Measurements from ENCODE around the gene AKT3.
A peak's percentile ranks its signal among the peaks of the same experiment; 100 is the strongest.
"Not testable (repeated sequence)": the region's sequence is repeated elsewhere in the genome, so short reads cannot be mapped to it uniquely, and the experiment has no call there.

Gene AKT3

DNA sequence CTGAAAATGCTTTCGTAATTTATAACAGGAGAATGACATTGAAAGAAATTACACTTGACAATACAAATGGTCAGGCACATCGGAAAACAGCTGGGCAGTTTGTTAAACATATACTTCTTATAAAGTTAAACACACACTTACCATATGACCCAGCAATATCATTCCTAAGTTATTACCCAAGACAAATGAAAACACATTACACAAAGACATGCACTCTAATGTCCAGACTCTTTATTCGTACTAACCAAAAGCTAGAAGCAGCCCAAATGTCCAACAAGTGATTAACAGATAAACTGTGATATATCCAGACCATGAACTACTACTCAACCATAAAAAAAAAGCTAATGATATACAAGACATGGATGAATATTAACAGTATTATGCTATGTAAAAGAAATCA is 8.5 kb downstream of the AKT3 start:
- DNase-seq (ENCODE audit: low spot score), result no peak

GRCh38 chr1:243837907-243838535 is 12.0 kb downstream of the AKT3 start:
- DNase-seq (ENCODE audit: low spot score), result no peak

GRCh38 chr1:243834130-243834529 is 15.9 kb downstream of the AKT3 start:
- DNase-seq (ENCODE audit: low spot score), result no peak

DNA sequence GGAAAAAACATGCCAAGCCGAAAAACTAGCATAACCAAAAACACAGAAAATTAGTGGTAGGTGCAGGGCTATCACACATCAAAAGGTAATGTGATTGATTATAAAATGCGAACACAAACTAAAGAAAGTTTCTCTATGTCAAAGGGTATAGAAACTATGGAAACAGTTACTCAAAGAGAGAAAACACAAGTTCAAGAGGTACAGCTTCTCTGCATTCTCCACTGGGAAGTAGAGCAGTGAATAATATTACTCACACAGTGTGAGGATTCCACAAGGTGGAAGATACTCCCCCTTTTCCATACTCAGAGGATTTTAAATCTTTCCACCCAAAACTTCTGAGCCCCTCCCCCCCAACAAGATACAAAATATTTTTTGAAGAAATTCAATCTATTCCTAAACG is 18.6 kb downstream of the AKT3 start:
- DNase-seq (ENCODE audit: low spot score), result no peak

- no peak for DNase-seq (ENCODE audit: low spot score)
Measured at GRCh38 chr1:243827206-243827605, 22.8 kb downstream of the AKT3 start.

DNA sequence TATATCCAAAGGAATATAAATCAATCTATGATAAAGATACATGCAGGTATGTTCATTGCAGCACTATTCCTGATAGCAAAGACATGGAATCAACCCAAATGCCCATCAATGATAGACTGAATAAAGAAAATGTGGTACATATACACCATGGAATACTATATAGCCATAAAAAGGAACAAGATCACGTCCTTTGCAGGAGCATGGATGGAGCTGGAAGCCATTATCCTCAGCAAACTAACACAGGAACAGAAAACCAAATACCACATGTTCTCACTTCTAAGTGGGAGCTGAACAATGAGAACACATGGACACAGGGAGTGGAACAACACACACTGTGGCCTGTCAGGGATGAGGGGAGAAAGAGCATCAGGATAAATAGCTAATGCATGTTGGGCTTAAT is 25.1 kb downstream of the AKT3 start:
- not testable (repeated sequence) for DNase-seq (ENCODE audit: low spot score)

GRCh38 chr1:243821177-243821680 is 28.8 kb downstream of the AKT3 start:
- no peak for DNase-seq (ENCODE audit: low spot score)

GRCh38 chr1:243819438-243819839 is 30.6 kb downstream of the AKT3 start:
- peak; percentile 20 for DNase-seq (ENCODE audit: low spot score)

DNA sequence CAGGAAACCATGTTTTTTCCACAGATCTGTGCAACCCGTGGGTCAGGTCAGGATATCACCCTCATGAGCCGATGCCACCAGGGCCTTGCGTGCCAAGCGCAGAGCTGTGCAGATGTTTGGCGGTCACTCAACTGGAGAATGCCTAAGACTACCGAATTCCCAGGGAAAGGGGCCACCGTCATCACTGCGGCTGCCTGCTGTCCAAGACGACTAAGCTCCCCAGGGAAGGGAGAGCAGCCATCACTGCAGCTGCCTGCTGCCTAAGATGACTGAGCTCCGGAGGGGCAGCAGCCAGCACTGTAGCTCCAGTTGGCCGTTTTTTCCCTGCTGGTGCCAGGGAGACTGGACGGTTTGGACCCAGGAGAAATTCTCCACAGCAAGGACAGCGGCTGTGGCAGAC is 31.1 kb downstream of the AKT3 start:
- no peak for DNase-seq (ENCODE audit: low spot score)

GRCh38 chr1:243814718-243815117 is 35.3 kb downstream of the AKT3 start:
- DNase-seq (ENCODE audit: low spot score), result no peak

- DNase-seq (ENCODE audit: low spot score), result not testable (repeated sequence)
Measured at GRCh38 chr1:243807346-243807745, 42.7 kb downstream of the AKT3 start.

DNA sequence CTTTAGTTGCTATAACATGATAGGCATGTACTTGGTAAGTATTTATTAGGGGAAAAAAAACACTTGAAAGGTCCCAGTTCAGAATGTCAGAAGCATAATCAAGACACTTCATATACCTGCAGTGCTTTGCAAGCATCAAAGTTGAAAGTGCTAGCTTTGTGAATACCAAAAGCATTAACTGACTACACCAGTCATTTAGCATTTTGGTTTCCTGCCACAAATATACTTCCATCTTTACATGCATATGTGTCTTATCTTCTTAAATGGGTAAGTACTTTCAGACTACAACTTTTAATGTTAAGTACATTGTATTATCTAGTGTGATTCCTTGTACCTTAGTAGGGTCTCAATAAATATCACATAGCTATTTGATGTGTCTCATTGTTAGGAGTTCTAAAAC is 43.7 kb downstream of the AKT3 start:
- no peak for DNase-seq (ENCODE audit: low spot score)

DNA sequence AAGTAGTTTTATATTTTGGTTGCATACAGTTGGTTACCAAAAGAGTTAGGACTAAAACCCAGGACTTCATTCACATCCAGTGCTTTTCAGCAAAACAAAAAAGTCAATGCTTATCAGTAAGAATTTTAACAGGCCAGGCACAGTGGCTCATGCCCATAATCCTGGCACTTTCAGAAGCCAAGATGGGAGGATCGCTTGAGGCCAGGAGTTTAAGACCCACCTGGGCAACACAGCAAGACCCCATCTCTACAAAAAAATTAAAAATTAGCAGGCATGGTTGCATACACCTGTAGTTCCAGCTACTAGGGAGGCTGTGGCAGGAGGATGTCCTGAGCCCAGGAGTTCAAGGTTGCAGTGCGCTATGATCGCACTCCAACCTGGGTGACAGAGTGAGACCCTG is 47.3 kb downstream of the AKT3 start:
- no peak for DNase-seq (ENCODE audit: low spot score)

- DNase-seq (ENCODE audit: low spot score), result no peak
Measured at GRCh38 chr1:243801378-243801777, 48.7 kb downstream of the AKT3 start.

DNA sequence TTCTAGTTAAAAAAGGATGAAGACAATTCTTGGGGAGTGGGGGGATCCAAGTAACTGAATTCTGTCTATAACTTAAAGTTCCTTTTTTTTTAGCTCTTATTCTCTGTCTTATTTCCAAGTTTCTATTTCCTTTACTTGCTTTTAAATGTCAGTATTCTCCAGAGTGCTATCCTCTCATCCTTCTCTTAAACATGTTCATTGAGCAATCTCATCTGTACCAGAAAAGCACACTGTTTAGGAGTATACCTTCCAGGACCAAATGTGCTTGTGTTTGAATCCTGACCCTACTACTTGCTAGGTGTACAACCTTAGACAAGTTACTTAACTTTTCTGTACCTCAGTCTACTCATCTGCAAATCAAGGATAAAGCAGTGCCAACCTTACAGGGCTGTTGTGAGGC is 50.1 kb downstream of the AKT3 start:
- no peak for DNase-seq (ENCODE audit: low spot score)

DNA sequence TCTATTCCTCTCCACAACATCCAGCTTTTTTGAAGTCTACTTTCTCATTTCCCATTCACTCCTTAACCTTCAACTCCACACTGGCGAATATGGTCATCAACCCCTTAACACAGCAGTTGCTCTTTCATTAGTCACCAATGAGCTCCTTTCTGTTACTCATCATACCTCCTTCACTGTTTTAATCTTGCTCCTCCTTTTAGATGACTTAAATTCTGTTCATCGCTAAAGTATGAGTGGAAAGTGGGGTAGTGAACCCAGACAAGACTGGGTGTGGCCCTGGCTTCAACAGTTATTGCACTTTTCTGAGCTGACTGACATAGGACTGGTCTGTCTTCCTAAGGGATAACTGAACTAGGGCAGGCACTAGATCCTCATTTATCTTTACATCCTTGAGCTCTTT is 51.3 kb downstream of the AKT3 start:
- no peak for DNase-seq (ENCODE audit: low spot score)

GRCh38 chr1:243796016-243796415 is 54.0 kb downstream of the AKT3 start:
- DNase-seq (ENCODE audit: low spot score), result no peak

- no peak for DNase-seq (ENCODE audit: low spot score)
Measured at GRCh38 chr1:243793298-243793697, 56.7 kb downstream of the AKT3 start.

GRCh38 chr1:243792891-243793290 is 57.2 kb downstream of the AKT3 start:
- no peak for DNase-seq (ENCODE audit: low spot score)

DNA sequence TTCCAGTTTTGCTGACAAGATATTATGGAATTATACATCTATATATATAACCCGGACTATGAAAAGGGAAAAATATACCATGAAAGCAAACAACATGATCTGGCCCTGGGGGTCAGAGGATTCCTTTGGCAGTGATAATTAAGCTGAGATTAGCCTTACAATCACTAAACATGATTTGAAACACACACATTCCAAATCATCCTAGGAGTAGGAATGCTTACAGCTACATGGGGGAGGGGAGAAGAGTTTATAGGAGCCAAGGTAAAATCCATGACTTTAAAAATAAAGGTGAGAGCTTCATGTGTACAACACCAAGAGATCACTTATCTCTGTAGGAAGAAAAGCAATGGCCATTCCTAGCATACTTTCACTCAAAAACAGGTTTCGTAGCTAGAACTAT is 57.6 kb downstream of the AKT3 start:
- DNase-seq (ENCODE audit: low spot score), result no peak

GRCh38 chr1:243791586-243792267 is 58.3 kb downstream of the AKT3 start:
- no peak for DNase-seq (ENCODE audit: low spot score)

DNA sequence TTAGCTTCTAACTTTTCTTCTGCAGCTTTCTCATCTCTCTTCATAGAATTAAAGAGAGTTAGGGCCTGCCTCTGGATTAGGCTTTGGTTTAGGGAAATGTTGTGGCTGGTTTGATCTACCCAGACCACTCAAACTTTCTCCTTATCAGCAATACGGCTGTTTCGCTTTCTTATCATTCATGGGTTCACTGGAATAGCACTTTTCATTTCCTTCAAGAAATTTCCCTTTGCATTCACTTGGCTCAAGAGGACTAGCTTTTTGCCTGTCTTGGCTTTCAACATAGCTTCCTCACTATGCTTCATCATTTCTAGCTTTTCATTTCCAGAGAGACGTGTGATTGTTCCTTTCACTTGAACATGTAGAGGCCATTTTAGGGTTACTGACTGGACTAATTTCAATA is 59.6 kb downstream of the AKT3 start:
- DNase-seq (ENCODE audit: low spot score), result no peak

DNA sequence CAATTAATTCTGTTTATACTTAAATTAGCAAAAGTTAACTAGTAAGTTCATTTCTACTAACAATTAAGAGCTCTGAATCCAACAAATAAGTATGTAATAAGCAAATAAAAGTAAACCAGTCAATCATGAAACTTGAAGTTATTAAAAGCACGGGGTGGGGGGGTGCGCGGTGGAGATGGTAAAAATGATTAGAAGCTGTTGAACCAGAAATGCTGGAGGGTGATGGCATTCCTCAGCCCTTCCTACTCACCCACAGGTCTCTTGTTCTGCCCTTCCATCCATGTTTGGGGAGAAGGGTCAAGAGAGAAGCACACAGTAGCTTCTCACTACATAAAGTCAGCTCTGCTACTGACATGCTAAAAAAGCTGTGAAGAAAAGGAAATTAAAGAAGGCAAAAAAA is 63.5 kb downstream of the AKT3 start:
- DNase-seq (ENCODE audit: low spot score), result no peak

GRCh38 chr1:243784506-243784905 is 65.5 kb downstream of the AKT3 start:
- DNase-seq (ENCODE audit: low spot score), result no peak
